HG03025 (cell line): ENCODE results near the gene TOGARAM2.
"Not testable (repeated sequence)": the region's sequence is repeated elsewhere in the genome, so short reads cannot be mapped to it uniquely, and the experiment has no call there.

Experiments used
- ATAC-seq: cut with Tn5 transposase; IDR thresholded peaks from one replicate; pipeline ENCODE4 v1.9.1; 2021; ENCODE audit warnings: mild to moderate bottlenecking, moderate library complexity; ENCODE audit not compliant: unreplicated experiment, low FRiP score

TOGARAM2 gene

DNA sequence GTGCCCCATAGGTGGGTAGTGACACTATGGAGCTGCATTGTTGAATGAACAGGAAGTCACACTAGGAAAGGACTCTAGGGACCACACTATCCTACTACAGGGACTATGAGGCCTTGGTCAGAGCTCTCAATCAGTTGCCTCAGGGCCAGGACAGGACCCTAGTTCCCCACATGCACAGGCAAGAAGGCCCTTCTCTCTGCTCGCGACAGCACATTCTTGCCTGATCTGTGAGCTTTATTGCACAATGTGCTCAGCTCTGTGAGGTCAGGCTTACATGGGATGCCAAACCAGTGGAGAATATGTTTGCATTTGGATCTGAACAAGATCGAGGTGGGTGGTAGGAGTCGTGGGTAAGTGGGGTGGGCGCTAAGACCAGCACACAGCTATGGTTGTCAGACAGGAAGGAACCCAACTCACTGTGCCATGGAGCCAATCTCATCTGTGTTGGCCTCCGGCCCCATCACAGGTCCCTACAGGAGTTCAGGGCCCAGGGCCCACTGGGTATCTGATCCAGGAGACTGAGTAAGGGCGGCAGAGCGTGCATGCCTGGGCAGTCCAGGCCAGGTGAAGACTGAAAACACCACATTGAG, 85.3 kb downstream of the TOGARAM2 start:
- ATAC-seq: no peak

- ATAC-seq: no peak
Observed at GRCh38 chr2:29066997-29067605, 86.0 kb downstream of the TOGARAM2 start.

GRCh38 chr2:29068513-29068912, 87.4 kb downstream of the TOGARAM2 start:
- no peak for ATAC-seq

DNA sequence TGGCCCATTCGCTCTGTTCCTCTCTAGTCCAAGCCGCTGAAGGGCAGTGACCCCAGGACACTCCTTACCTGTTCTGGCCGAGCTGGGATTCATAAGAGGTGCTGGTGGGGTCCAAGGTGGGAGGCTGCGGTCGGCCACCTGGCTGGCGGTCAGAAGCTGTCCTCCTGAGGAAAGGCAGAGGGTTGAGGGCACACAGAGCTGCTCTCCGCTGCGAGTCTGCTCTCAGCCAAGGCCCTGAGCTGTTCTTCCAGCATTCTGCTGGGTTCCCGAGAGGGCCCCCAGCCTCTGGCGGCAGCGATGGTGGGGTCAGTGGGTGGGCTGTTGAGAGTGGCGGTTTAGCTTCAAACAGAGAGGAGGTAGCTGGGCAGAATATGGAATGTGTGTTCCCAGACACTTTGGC, 89.4 kb downstream of the TOGARAM2 start:
- no peak for ATAC-seq

GRCh38 chr2:29071032-29071975, 90.2 kb downstream of the TOGARAM2 start:
- no peak for ATAC-seq

- ATAC-seq: no peak
Observed at GRCh38 chr2:29072251-29072650, 91.2 kb downstream of the TOGARAM2 start.

GRCh38 chr2:29072971-29073725, 92.0 kb downstream of the TOGARAM2 start:
- ATAC-seq: no peak

DNA sequence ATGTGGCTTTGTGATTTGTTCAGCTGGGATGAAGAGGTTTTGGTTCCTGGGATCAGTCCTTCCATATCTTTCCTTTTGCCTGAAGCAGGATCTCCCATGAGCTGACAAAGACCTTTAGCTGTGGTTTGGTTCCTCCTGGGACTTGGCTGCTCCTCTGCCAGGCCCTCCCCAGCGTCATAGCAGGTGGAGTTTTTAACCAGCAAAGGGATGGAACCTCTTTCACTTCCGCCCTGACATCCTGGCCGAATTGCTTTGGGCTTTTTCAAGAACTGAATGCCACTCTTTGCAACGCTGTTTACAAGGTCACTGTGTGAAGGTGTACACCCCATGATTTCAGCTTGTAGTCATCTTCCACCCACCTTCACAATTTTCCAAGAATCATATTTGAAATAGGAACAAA, 92.8 kb downstream of the TOGARAM2 start:
- no peak for ATAC-seq

GRCh38 chr2:29074411-29074810, 93.3 kb downstream of the TOGARAM2 start, which contains the start of gene PCARE:
TSS of gene PCARE (minus strand) at chr2:29074523. CDS start at chr2:29074261, 262 bp downstream.
- ATAC-seq: no peak

- ATAC-seq: no peak
Observed at GRCh38 chr2:29075894-29076705, 95.0 kb downstream of the TOGARAM2 start.

DNA sequence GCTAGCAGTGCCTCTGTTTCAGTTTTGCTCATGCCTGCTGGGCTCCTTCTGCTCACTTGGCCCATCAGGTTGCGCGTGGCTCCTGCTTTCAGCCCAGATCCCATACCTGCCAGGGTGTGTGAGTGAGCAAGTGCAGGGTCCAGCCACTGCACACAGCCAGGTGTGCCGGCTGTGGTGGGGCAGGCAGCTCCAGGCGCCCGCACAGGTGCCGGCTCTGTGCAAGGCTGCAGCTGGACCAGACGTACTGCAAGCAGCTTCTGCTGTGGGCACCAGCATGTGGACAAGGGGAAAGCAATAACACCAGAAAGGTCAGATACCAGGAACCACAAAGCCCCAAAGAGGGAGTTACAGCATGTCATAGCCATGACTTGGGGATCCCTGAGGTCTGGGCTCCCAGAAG, 98.8 kb downstream of the TOGARAM2 start:
- no peak for ATAC-seq

GRCh38 chr2:29080886-29081743, 100.0 kb downstream of the TOGARAM2 start:
- ATAC-seq: no peak

DNA sequence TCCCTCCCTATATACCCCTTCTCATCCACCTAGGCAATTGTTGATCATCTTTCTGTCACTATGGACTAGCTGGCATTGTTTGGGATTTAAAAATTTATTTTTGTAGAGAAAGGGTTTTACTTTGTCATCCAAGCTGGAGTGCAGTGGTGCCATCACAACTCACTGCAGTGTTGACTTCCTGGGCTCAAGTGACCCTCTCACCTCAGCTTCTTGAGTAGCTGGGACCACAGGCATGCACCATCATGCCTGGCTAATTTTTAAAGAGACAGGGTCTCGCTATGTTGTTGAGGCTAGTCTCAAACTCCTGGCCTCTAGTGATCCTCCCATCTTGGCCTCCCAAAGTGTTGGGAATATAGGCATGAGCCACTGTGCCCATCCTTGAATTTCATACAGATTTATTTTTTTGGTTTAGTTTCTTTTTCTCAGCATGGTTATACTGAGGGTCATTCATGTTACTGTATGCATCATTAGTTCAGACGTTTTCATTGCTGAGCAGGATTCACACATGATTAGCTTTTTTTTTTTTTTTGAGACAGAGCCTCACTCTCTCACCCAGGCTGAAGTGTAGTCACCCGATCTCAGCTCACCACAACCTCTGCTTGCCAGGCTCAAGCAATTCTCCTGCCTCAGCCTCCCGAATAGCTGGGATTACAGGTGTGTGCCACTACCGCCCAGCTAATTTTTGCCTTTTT, 101.9 kb downstream of the TOGARAM2 start:
- no peak for ATAC-seq

- no peak for ATAC-seq
Observed at GRCh38 chr2:29084554-29084953, 103.5 kb downstream of the TOGARAM2 start.

DNA sequence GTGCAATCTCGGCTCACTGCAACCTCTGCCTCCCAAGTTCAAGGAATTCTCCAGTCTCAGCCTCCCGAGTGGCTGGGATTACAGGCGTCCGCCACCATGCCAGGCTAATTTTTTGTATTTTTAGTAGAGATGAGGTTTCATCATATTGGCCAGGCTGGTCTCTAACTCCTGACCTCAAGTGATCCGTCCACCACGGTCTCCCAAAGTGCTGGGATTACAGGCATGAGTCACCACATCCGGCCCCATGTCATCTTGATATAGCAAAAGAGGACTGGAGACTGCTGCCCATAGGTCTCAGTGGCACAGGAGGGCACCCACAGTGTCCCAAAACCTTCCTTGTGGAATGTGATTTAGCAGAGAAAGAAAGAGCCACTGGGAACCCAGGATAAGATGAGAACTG, 109.2 kb downstream of the TOGARAM2 start:
- not testable (repeated sequence) for ATAC-seq

- ATAC-seq: no peak
Observed at GRCh38 chr2:29096969-29097368, 115.9 kb downstream of the TOGARAM2 start.

DNA sequence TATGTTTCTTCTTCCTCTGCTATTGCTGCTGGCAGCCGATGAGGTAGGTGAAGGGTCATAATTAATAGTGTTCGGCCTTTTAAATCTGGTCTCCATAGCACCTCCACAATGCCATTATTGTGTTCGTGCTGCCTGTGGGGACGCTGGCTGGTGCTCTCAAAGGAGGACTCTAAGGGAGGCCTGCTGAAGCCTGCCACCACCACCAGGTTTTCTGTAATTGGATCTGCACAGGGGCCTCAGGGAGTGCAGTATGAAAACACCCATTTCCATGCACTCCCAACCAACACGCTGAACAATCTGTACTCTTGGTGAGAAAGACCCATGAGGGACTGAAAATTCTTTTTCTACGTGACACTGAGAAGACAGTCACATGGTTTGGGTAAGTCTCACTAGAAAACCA, 116.5 kb downstream of the TOGARAM2 start:
- ATAC-seq: no peak

DNA sequence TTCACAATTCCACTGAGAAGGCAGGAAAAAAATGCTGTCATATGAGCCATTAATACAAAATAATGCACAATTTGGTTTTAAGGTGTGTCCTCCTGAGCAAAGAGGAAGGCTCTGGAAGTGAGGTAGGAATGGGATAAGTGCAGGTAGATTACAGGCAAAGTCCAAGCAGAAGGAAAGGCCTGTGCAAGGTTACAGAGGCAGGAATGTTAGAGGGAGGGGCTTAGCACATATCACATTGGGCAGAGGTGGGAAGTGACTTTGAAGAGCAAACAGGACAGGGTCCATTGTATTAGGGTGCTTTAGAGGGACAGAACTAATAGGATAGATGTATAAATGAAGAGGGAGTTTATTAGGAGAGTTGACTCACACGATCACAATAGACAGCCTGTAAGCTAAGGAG, 119.5 kb downstream of the TOGARAM2 start:
- ATAC-seq: no peak
